Urothelium cell line (cell line): ENCODE measurements around the gene WARS2.

Experiments
- DNase-seq: peaks from one replicate; pipeline ENCODE4 v3.0.0; 2011; ENCODE audit warnings: low spot score, mixed read lengths
- FAIRE-seq: peaks from 2 replicates; lab custom pipeline; 2011; peaks lifted over from hg19 to GRCh38; lab: Jason Lieb, UNC

The WARS2 gene

GRCh38 chr1:119001181-119002027, 139.0 kb downstream of the WARS2 start:
- FAIRE-seq (peak; percentile 37), DNase-seq (peak; percentile 40)

- FAIRE-seq (no peak), DNase-seq (no peak)
Measured at GRCh38 chr1:119000371-119001180, 139.9 kb downstream of the WARS2 start.

GRCh38 chr1:118999348-119000071, 140.9 kb downstream of the WARS2 start:
- no peak for FAIRE-seq

GRCh38 chr1:118998171-118998570, 142.3 kb downstream of the WARS2 start:
- DNase-seq (no peak), FAIRE-seq (no peak)

More at GRCh38 chr1:118999348-119000071, 140.9 kb downstream of the WARS2 start:
- DNase-seq, result no peak

- DNase-seq, result no peak
- FAIRE-seq, result no peak
Measured at GRCh38 chr1:118997225-118997624, 143.2 kb downstream of the WARS2 start.

- no peak for DNase-seq
- FAIRE-seq, result no peak
Measured at GRCh38 chr1:118995312-118996016, 145.0 kb downstream of the WARS2 start.

- peak; percentile 56 for FAIRE-seq
Measured at GRCh38 chr1:118993700-118994026, 146.8 kb downstream of the WARS2 start.

GRCh38 chr1:118992868-118993699, 147.4 kb downstream of the WARS2 start:
- FAIRE-seq (no peak), DNase-seq (no peak)

More at GRCh38 chr1:118993700-118994026, 146.8 kb downstream of the WARS2 start:
- no peak for DNase-seq

GRCh38 chr1:118992237-118992825, 148.1 kb downstream of the WARS2 start:
- FAIRE-seq, result no peak
- no peak for DNase-seq

GRCh38 chr1:118991448-118991847, 149.0 kb downstream of the WARS2 start:
- FAIRE-seq, result no peak
- no peak for DNase-seq

GRCh38 chr1:118990513-118991152, 149.8 kb downstream of the WARS2 start:
- FAIRE-seq (no peak), DNase-seq (no peak)

GRCh38 chr1:118989878-118990378, 150.5 kb downstream of the WARS2 start:
- FAIRE-seq (no peak), DNase-seq (no peak)

- no peak for FAIRE-seq
- DNase-seq, result no peak
Measured at GRCh38 chr1:118989006-118989815, 151.2 kb downstream of the WARS2 start.

- FAIRE-seq, result no peak
Measured at GRCh38 chr1:118988186-118989005, 152.1 kb downstream of the WARS2 start, which contains the start of gene TBX15. TBX15 (minus strand) TSS chr1:118988343; CDS start chr1:118987795, 548 bp downstream.

GRCh38 chr1:118987468-118988185, 152.8 kb downstream of the WARS2 start:
- FAIRE-seq (peak; percentile 9), DNase-seq (peak; percentile 78)

More at GRCh38 chr1:118988186-118989005, 152.1 kb downstream of the WARS2 start, which contains the start of gene TBX15:
- no peak for DNase-seq
